Breast epithelium (tissue), 3 donors: ENCODE data around the gene CRIP3.

ENCODE experiments used
- POLR2A ChIP-seq: fragments of 450-650 bp; IDR thresholded peaks from one replicate; pipeline ENCODE4 v1.6.1; 2016; ENCODE audit warnings: antibody characterized with exemption, mild to moderate bottlenecking, moderate library complexity
- POLR2AphosphoS5 ChIP-seq, 3 donors: sonication (generic); formaldehyde crosslinking; IDR thresholded peaks; one replicate each; pipeline ENCODE4 v1.6.1; 2017; ENCODE audit warnings: antibody characterized with exemption in 3 of 3
- TF ChIP-seq, protein P1 (sequence below), 3 donors: fragments of 450-650 bp; IDR thresholded peaks; one replicate each; pipeline ENCODE4 v1.5.1; 2016 to 2017; ENCODE audit warnings: antibody characterized with exemption in 3 of 3, mild to moderate bottlenecking in 3 of 3, moderate library complexity in 3 of 3

DNA sequence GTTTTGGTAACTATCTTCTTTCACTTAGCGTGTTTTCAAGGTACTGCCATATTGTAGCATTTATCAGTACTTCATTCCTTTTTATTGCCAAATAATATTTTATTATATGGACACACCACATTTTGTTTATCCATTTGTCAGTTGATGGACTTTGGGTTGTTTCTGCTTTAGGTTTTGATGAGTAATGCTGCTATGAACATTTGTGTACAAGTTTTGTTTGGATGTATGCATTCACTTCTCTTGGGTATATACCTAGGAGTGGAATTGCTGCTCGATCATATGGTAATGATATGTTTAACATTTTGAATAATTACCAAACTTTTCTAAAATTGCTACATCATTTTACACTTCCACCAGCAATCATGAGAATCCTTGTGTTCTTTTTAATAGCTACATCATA lies 16.9 kb downstream of the CRIP3 start:
- TF ChIP-seq, protein P1, sequence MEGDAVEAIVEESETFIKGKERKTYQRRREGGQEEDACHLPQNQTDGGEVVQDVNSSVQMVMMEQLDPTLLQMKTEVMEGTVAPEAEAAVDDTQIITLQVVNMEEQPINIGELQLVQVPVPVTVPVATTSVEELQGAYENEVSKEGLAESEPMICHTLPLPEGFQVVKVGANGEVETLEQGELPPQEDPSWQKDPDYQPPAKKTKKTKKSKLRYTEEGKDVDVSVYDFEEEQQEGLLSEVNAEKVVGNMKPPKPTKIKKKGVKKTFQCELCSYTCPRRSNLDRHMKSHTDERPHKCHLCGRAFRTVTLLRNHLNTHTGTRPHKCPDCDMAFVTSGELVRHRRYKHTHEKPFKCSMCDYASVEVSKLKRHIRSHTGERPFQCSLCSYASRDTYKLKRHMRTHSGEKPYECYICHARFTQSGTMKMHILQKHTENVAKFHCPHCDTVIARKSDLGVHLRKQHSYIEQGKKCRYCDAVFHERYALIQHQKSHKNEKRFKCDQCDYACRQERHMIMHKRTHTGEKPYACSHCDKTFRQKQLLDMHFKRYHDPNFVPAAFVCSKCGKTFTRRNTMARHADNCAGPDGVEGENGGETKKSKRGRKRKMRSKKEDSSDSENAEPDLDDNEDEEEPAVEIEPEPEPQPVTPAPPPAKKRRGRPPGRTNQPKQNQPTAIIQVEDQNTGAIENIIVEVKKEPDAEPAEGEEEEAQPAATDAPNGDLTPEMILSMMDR (IDR thresholded peaks at IDR 0.05): no peak
- TF ChIP-seq POLR2A: no peak
- TF ChIP-seq POLR2AphosphoS5 (IDR thresholded peaks at IDR 0.05): no peak
